Left lung (tissue), 10 donors: Measurements from ENCODE around the gene GABPA. TPM values are rescaled to one million over a fixed set of nuclear protein-coding genes. Genes with fewer than 3 reads are reported as not detected.

Experiments
- ATAC-seq: fragments of 200-7000 bp; cut with Tn5 transposase; one replicate; pipeline ENCODE4 v1.9.1; 2020; ENCODE audit warnings: moderate library complexity
- DNase-seq, 4 donors: peaks; one replicate each; pipeline ENCODE4 v3.0.0-alpha.2; 2013 to 2020
- H3K27ac ChIP-seq, 2 donors: fragments of 200-600 bp; sonication (generic) in 1 of 2; one replicate each; pipeline versions ENCODE4 v1.5.0 to v1.8.0; 2020 to 2021
- H3K27me3 ChIP-seq, 2 donors: fragments of 200-600 bp; sonication (generic) in 1 of 2; one replicate each; pipeline versions ENCODE4 v1.5.0 to v1.8.0; 2020 to 2021
- H3K36me3 ChIP-seq, 2 donors: fragments of 200-600 bp; sonication (generic) in 1 of 2; one replicate each; pipeline versions ENCODE4 v1.5.0 to v1.8.0; 2020 to 2021
- H3K4me1 ChIP-seq, 2 donors: fragments of 200-600 bp; one replicate each; pipeline ENCODE4 v1.8.0; 2021
- H3K4me3 ChIP-seq, 2 donors: fragments of 200-600 bp; sonication (generic) in 1 of 2; one replicate each; pipeline versions ENCODE4 v1.5.0 to v1.8.0; 2020 to 2021; ENCODE audit warnings: mild to moderate bottlenecking in 1 of 2
- H3K9me3 ChIP-seq, 2 donors: fragments of 200-600 bp; sonication (generic) in 1 of 2; one replicate each; pipeline versions ENCODE4 v1.5.0 to v1.8.0; 2020 to 2021
- CTCF ChIP-seq, 2 donors: fragments of 200-600 bp; sonication (generic) in 1 of 2; IDR thresholded peaks; one replicate each; pipeline versions ENCODE4 v1.5.0 to v1.8.0; 2021; ENCODE audit warnings: antibody characterized with exemption in 2 of 2
- intact Hi-C, 2 donors: fragments of 100-400 bp; cut with DNase I; formaldehyde crosslinking; loops; one replicate each; pipeline versions ENCODE4 v1.11.2 to v1.14.2; 2022
- polyA plus RNA-seq, 6 donors: library from polyadenylated mRNA; unstranded; fragments of 120-200 nt; gene quantifications; one replicate each; pipeline ENCODE4 v1.2.1, GENCODE V29; 2013; ENCODE audit not compliant: insufficient read length in 6 of 6
- total RNA-seq, 2 donors: library from RNA; stranded (reverse); fragmentation: NEBNext Ultra II Directional; extraction: Animal tissue kit (Norgen Biotek cat#: 25700); gene quantifications; one replicate each; pipeline ENCODE4 v1.2.1, GENCODE V29; 2021
- donor health status: DM: no; HTN: yes; CAD: no.
- donor health status: DM: no; HTN: no; CAD: no.

The GABPA gene
- total and polyA plus RNA-seq, 8 donors: 23.5 to 44.5 (median 40.1) TPM

- no peak overlapping the region for H3K4me3 ChIP-seq
- H3K9me3 ChIP-seq: no peaks in the 10 kb centered on the region
- peaks cover 0 to 88% of the 10 kb centered on the region in 2 donors for H3K36me3 ChIP-seq
- H3K27ac ChIP-seq: no peak overlapping the region
- H3K27me3 ChIP-seq: no peaks in the 10 kb centered on the region
- ATAC-seq (no peak), DNase-seq (no peak)
- no peaks in the 10 kb centered on the region for H3K4me1 ChIP-seq
- intact Hi-C loops: no loop called here
- TF ChIP-seq CTCF (IDR thresholded peaks at IDR 0.05): no peak
These were observed 25.3 kb downstream of the GABPA start for GRCh38 chr21:25760061-25760460.

GRCh38 chr21:25760677-25761076 is 25.9 kb downstream of the GABPA start:
- H3K9me3 ChIP-seq: no peaks in the 10 kb centered on the region
- H3K27me3 ChIP-seq: no peaks in the 10 kb centered on the region
- no peak overlapping the region for H3K27ac ChIP-seq
- ATAC-seq (no peak), DNase-seq (no peak)
- no peaks in the 10 kb centered on the region for H3K4me1 ChIP-seq
- intact Hi-C loops: no loop called here
- peaks cover 0 to 87% of the 10 kb centered on the region in 2 donors for H3K36me3 ChIP-seq
- no peak overlapping the region for H3K4me3 ChIP-seq
- no peak for TF ChIP-seq CTCF (IDR thresholded peaks at IDR 0.05)

GRCh38 chr21:25764065-25764464 is 29.3 kb downstream of the GABPA start:
- intact Hi-C loops: no loop called here
- Histone ChIP-seq H3K27ac (no peak overlapping the region), H3K4me3 (no peak overlapping the region), H3K9me3 (no peaks in the 10 kb centered on the region), H3K36me3 (peaks cover 0 to 85% of the 10 kb centered on the region in 2 donors), H3K27me3 (no peaks in the 10 kb centered on the region), H3K4me1 (no peaks in the 10 kb centered on the region)
- ATAC-seq (no peak), DNase-seq (no peak)
- no peak for TF ChIP-seq CTCF (IDR thresholded peaks at IDR 0.05)

GRCh38 chr21:25767921-25768320 is 33.1 kb downstream of the GABPA start:
- no peak for DNase-seq
- Histone ChIP-seq H3K4me1 (peaks cover 0 to 6% of the 10 kb centered on the region in 2 donors), H3K4me3 (no peak overlapping the region), H3K27ac (no peak overlapping the region), H3K36me3 (peaks cover 0 to 57% of the 10 kb centered on the region in 2 donors), H3K27me3 (no peaks in the 10 kb centered on the region), H3K9me3 (no peaks in the 10 kb centered on the region)
- intact Hi-C loops: no loop called here
- no peak for TF ChIP-seq CTCF (IDR thresholded peaks at IDR 0.05)
- ATAC-seq: no peak

GRCh38 chr21:25772686-25773085 is 37.9 kb downstream of the GABPA start:
- Histone ChIP-seq H3K4me1 (peaks cover 0 to 9% of the 10 kb centered on the region in 2 donors), H3K27ac (peak overlapping the region in 1 of 2 donors; percentile 55)
- intact Hi-C loops: no loop called here

More at GRCh38 chr21:25772686-25773085, 37.9 kb downstream of the GABPA start:
- no peak for TF ChIP-seq CTCF (IDR thresholded peaks at IDR 0.05)
- Histone ChIP-seq H3K9me3 (no peaks in the 10 kb centered on the region), H3K4me3 (no peak overlapping the region), H3K27me3 (no peaks in the 10 kb centered on the region), H3K36me3 (peaks cover 0 to 14% of the 10 kb centered on the region in 2 donors)
- ATAC-seq: no peak
- no peak for DNase-seq
